ENCODE measurements around the gene SRD5A1.

GRCh38 chr5:6717247-6717646 is 84.0 kb downstream of the SRD5A1 start:
- TF ChIP-seq POLR2AphosphoS5 (IDR thresholded peaks at IDR 0.05; ENCODE audit: borderline replicate concordance, low read depth, low read length) (no peak), EZH2 (IDR thresholded peaks at IDR 0.05) (no peak), FOXP2 (optimal IDR thresholded peaks at IDR 0.05; ENCODE audit: control extremely low read depth, extremely low read length, insufficient read depth) (no peak)

Data from SK-N-MC (cell line).